MCF 10A (cell line): ENCODE data around the gene KCNK10. TPM values are rescaled to one million over a fixed set of nuclear protein-coding genes. Genes with fewer than 3 reads are reported as not detected.

Experiments
- Bru-seq: library from RNA; stranded (reverse); fragments of 400-500 nt; gene quantifications from one replicate; lab custom pipeline; 2021; lab: Mats Ljungman, UMichigan
- BruChase-seq, 2 experiments: library from RNA; stranded (reverse); fragments of 400-500 nt; gene quantifications; one replicate each; lab custom pipeline; 2021; lab: Mats Ljungman, UMichigan
- BruUV-seq: library from RNA; stranded (reverse); fragments of 400-500 nt; replicated peaks from 2 replicates; lab custom pipeline; 2021; lab: Mats Ljungman, UMichigan
- CTCF ChIA-PET: fragments of 300-600 bp; sonication (Branson Sonifier 250); formaldehyde crosslinking; extraction: SDS; loops from one replicate; lab custom pipeline; 2021; ENCODE audit warnings: antibody characterized with exemption, inconsistent platforms; lab: Yijun Ruan, JAX
- POLR2A ChIA-PET: fragments of 300-600, 350-650 bp; sonication (Branson Sonifier 250); formaldehyde crosslinking; extraction: SDS; loops from one replicate; lab custom pipeline; 2020; ENCODE audit warnings: antibody characterized with exemption, inconsistent platforms; lab: Yijun Ruan, JAX
- DNase-seq: peaks from one replicate; pipeline ENCODE4 v3.0.0-alpha.2; 2018; ENCODE audit not compliant: unreplicated experiment
- H3K27ac Mint-ChIP-seq: one replicate; pipeline ENCODE4 v1.8.0; 2022; ENCODE audit warnings: mild to moderate bottlenecking, low read depth, mixed read lengths; ENCODE audit not compliant: unreplicated experiment
- H3K27me3 Mint-ChIP-seq: one replicate; pipeline ENCODE4 v1.8.0; 2022; ENCODE audit warnings: mixed read lengths; ENCODE audit not compliant: insufficient read depth, unreplicated experiment
- H3K36me3 Mint-ChIP-seq: one replicate; pipeline ENCODE4 v1.8.0; 2022; ENCODE audit warnings: mild to moderate bottlenecking, moderate library complexity, mixed read lengths; ENCODE audit not compliant: insufficient read depth, unreplicated experiment
- H3K4me1 Mint-ChIP-seq: one replicate; pipeline ENCODE4 v1.8.0; 2022; ENCODE audit warnings: mixed read lengths; ENCODE audit not compliant: insufficient read depth, unreplicated experiment
- H3K4me3 Mint-ChIP-seq: one replicate; pipeline ENCODE4 v1.8.0; 2022; ENCODE audit warnings: mild to moderate bottlenecking, moderate library complexity, mixed read lengths; ENCODE audit not compliant: unreplicated experiment
- H3K9me3 Mint-ChIP-seq: one replicate; pipeline ENCODE4 v1.8.0; 2022; ENCODE audit warnings: mixed read lengths; ENCODE audit not compliant: unreplicated experiment
- CTCF ChIP-seq: fragments of 200-600 bp; IDR thresholded peaks from one replicate; pipeline ENCODE4 v1.8.0; 2022; ENCODE audit warnings: antibody characterized with exemption, mild to moderate bottlenecking; ENCODE audit not compliant: unreplicated experiment
- intact Hi-C: fragments of 100-400 bp; cut with micrococcal nuclease; formaldehyde crosslinking; loops from 2 replicates; pipeline ENCODE4 v1.14.1; 2022
- long read RNA-seq: library from polyadenylated mRNA; stranded (forward); transcript quantifications from one replicate; pipeline ENCODE4 v2.0.0, GENCODE V29; 2022
- total RNA-seq: library from RNA; stranded (reverse); gene quantifications from 2 replicates; pipeline ENCODE4 v1.2.3, GENCODE V29; 2022

KCNK10 gene
- total RNA-seq (not detected in 2 replicates), Bru-seq, nascent RNA (not detected), BruChase-seq, experiment 1, labeled RNA remaining after a 6-hour chase (percentile 1 among the genes with signal in this experiment), BruChase-seq, experiment 2, labeled RNA remaining after a 2-hour chase (percentile 0 among the genes with signal in this experiment)
- long read RNA-seq = 0 reads

GRCh38 chr14:88323086-88323522 is at the start of gene KCNK10:
Gene KCNK10, minus strand, starts transcription at chr14:88323269. Its CDS starts 471 bp downstream, at chr14:88322798.
- BruUV-seq = no TSS peak
- Mint-ChIP-seq H3K36me3 (no peaks in the 10 kb centered on the region), H3K4me3 (peak within 1 kb of the TSS; percentile 22), H3K4me1 (no peaks in the 10 kb centered on the region), H3K27ac (no peak within 1 kb of the TSS), H3K27me3 (peaks cover 35% of the 10 kb centered on the region), H3K9me3 (no peaks in the 10 kb centered on the region)
- ChIA-PET CTCF (no interaction called here), POLR2A (no interaction called here)
- no peak for TF ChIP-seq CTCF
- intact Hi-C loops = no loop called here
- DNase-seq = no peak

GRCh38 chr14:88369496-88369895 is 46.4 kb upstream of the KCNK10 start:
- ChIA-PET POLR2A (no interaction called here), CTCF (interaction anchor here (0.8 to 1.3 kb wide), 2 partner anchors 179 to 180 kb away, joined by 3 read pairs; no protein-coding TSS in a partner anchor)
- no TSS peak for BruUV-seq
- Mint-ChIP-seq H3K4me1 (no peaks in the 10 kb centered on the region), H3K36me3 (no peaks in the 10 kb centered on the region), H3K9me3 (no peaks in the 10 kb centered on the region), H3K27ac (no peak overlapping the region), H3K27me3 (peaks cover 38% of the 10 kb centered on the region), H3K4me3 (no peak overlapping the region)
- intact Hi-C loops = no loop called here
- TF ChIP-seq CTCF = no peak
- DNase-seq = no peak

GRCh38 chr14:88364710-88365413 is 41.8 kb upstream of the KCNK10 start:
- BruUV-seq = no TSS peak
- ChIA-PET CTCF (no interaction called here), POLR2A (no interaction called here)
- no peak overlapping the region for H3K27ac Mint-ChIP-seq
- no peaks in the 10 kb centered on the region for H3K9me3 Mint-ChIP-seq
- H3K4me1 Mint-ChIP-seq = no peaks in the 10 kb centered on the region
- no peak overlapping the region for H3K4me3 Mint-ChIP-seq
- no peaks in the 10 kb centered on the region for H3K36me3 Mint-ChIP-seq
- intact Hi-C loops = no loop called here
- peaks cover 52% of the 10 kb centered on the region for H3K27me3 Mint-ChIP-seq
- no peak for DNase-seq
- TF ChIP-seq CTCF = no peak

- CTCF ChIA-PET = no interaction called here
These were observed 40.6 kb upstream of the KCNK10 start for GRCh38 chr14:88363644-88364043.

More at GRCh38 chr14:88363644-88364043, 40.6 kb upstream of the KCNK10 start:
- no peak for DNase-seq
- Mint-ChIP-seq H3K4me1 (no peaks in the 10 kb centered on the region), H3K9me3 (no peaks in the 10 kb centered on the region), H3K27me3 (peaks cover 53% of the 10 kb centered on the region), H3K4me3 (no peak overlapping the region), H3K27ac (no peak overlapping the region), H3K36me3 (no peaks in the 10 kb centered on the region)
- intact Hi-C loops = no loop called here
- no peak for TF ChIP-seq CTCF
- POLR2A ChIA-PET = interaction anchor here (0.6 kb wide), 1 partner anchor 1591 kb away, joined by 3 read pairs; no protein-coding TSS in a partner anchor
- BruUV-seq = no TSS peak
